ENCODE data around the gene CD27. TPM values are rescaled to one million over a fixed set of nuclear protein-coding genes. Genes with fewer than 3 reads are reported as not detected.

The CD27 gene
- total and polyA plus RNA-seq, 2 of the 13 experiments (the other 11 are each of a cell fraction or from before 2014, with no cell fraction given): 0.12 TPM; not detected in 1

DNA sequence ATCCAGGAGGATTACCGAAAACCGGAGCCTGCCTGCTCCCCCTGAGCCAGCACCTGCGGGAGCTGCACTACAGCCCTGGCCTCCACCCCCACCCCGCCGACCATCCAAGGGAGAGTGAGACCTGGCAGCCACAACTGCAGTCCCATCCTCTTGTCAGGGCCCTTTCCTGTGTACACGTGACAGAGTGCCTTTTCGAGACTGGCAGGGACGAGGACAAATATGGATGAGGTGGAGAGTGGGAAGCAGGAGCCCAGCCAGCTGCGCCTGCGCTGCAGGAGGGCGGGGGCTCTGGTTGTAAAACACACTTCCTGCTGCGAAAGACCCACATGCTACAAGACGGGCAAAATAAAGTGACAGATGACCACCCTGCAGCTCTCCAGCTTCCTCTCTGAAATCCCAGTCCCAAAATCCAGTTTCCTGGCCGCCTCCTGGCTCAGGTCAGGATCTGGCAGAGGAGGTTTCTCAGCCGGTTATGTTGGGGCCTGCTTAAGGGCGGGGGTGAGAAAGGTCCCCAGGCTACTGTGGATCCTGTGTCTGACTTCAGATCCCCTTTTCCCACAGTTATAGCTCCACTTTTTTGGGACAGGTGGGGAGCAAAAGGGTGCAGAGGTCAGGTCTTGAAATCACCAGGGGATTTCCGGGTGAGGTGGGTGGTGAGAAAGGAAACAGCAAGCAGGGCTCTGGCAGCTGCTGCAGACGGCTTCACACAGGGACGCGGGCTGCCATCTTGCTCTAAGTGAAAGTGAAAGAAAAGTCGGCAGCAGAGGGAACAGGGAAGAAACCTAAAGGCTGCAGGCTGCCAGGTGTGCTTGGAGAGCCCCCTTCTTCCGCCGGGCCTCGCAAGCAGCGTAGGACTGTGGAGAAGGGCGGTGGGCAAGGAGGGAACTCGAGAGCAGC, 6.8 kb downstream of the CD27 start, which contains the start of gene TAPBPL (continued):
- TF ChIP-seq ZSCAN22 (CRISPR knock-in tag; IDR thresholded peaks at IDR 0.05) (no peak), ZNF383 (CRISPR knock-in tag; IDR thresholded peaks at IDR 0.05; ENCODE audit: borderline replicate concordance) (no peak), KLF16 (CRISPR knock-in tag; IDR thresholded peaks at IDR 0.05) (peak in 1 of 2 experiments; percentile 50; a peak in 1 of 4 replicates), MIXL1 (CRISPR knock-in tag; IDR thresholded peaks at IDR 0.05) (no peak), SNAI1 (CRISPR knock-in tag; IDR thresholded peaks at IDR 0.05; ENCODE audit: borderline replicate concordance) (peak; percentile 88), KLF13 (CRISPR knock-in tag; IDR thresholded peaks at IDR 0.05) (no peak), ZNF382 (CRISPR knock-in tag; IDR thresholded peaks at IDR 0.05; ENCODE audit: borderline replicate concordance) (no peak), TBP (CRISPR knock-in tag; IDR thresholded peaks at IDR 0.05) (no peak), ZNF607 (CRISPR knock-in tag; IDR thresholded peaks at IDR 0.05; ENCODE audit: borderline replicate concordance) (peak; percentile 21; the same call in 1 of the 2 replicates), ZNF780A (CRISPR knock-in tag; IDR thresholded peaks at IDR 0.05) (no peak), ZC3H13 (CRISPR knock-in tag; IDR thresholded peaks at IDR 0.05) (0 out of 2 replicates have a peak, but pooled peaks have one; percentile 60), ZNF24 (IDR thresholded peaks at IDR 0.05) (no peak), ZNF556 (CRISPR knock-in tag; IDR thresholded peaks at IDR 0.05; ENCODE audit: borderline replicate concordance) (no peak), ZNF574 (CRISPR knock-in tag; IDR thresholded peaks at IDR 0.05) (peak; percentile 52), ZNF781 (CRISPR knock-in tag; IDR thresholded peaks at IDR 0.05; ENCODE audit: borderline replicate concordance, not compliant biosample characterization) (no peak), ZNF549 (CRISPR knock-in tag; IDR thresholded peaks at IDR 0.05) (no peak)
- TF ChIP-seq, protein P1, sequence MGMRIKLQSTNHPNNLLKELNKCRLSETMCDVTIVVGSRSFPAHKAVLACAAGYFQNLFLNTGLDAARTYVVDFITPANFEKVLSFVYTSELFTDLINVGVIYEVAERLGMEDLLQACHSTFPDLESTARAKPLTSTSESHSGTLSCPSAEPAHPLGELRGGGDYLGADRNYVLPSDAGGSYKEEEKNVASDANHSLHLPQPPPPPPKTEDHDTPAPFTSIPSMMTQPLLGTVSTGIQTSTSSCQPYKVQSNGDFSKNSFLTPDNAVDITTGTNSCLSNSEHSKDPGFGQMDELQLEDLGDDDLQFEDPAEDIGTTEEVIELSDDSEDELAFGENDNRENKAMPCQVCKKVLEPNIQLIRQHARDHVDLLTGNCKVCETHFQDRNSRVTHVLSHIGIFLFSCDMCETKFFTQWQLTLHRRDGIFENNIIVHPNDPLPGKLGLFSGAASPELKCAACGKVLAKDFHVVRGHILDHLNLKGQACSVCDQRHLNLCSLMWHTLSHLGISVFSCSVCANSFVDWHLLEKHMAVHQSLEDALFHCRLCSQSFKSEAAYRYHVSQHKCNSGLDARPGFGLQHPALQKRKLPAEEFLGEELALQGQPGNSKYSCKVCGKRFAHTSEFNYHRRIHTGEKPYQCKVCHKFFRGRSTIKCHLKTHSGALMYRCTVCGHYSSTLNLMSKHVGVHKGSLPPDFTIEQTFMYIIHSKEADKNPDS (CRISPR knock-in tag; IDR thresholded peaks at IDR 0.05): no peak
- TF ChIP-seq, protein P2, sequence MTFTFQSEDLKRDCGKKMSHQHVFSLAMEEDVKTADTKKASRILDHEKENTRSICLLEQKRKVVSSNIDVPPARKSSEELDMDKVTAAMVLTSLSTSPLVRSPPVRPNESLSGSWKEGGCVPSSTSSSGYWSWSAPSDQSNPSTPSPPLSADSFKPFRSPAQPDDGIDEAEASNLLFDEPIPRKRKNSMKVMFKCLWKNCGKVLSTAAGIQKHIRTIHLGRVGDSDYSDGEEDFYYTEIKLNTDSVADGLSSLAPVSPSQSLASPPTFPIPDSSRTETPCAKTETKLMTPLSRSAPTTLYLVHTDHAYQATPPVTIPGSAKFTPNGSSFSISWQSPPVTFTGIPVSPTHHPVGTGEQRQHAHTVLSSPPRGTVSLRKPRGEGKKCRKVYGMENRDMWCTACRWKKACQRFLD (CRISPR knock-in tag; IDR thresholded peaks at IDR 0.05; ENCODE audit: borderline replicate concordance): peak; percentile 51; the same call in 1 of the 2 replicates
- TF ChIP-seq, protein P3, sequence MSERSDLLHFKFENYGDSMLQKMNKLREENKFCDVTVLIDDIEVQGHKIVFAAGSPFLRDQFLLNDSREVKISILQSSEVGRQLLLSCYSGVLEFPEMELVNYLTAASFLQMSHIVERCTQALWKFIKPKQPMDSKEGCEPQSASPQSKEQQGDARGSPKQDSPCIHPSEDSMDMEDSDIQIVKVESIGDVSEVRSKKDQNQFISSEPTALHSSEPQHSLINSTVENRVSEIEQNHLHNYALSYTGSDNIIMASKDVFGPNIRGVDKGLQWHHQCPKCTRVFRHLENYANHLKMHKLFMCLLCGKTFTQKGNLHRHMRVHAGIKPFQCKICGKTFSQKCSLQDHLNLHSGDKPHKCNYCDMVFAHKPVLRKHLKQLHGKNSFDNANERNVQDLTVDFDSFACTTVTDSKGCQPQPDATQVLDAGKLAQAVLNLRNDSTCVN (CRISPR knock-in tag; IDR thresholded peaks at IDR 0.05; ENCODE audit: borderline replicate concordance): no peak
- TF ChIP-seq, protein P4, sequence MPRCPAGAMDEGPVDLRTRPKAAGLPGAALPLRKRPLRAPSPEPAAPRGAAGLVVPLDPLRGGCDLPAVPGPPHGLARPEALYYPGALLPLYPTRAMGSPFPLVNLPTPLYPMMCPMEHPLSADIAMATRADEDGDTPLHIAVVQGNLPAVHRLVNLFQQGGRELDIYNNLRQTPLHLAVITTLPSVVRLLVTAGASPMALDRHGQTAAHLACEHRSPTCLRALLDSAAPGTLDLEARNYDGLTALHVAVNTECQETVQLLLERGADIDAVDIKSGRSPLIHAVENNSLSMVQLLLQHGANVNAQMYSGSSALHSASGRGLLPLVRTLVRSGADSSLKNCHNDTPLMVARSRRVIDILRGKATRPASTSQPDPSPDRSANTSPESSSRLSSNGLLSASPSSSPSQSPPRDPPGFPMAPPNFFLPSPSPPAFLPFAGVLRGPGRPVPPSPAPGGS (CRISPR knock-in tag; IDR thresholded peaks at IDR 0.05): no peak; the same call in 1 of the 2 replicates
